K562 (cell line): ENCODE measurements around the gene ARMH1. TPM values are rescaled to one million over a fixed set of nuclear protein-coding genes. Genes with fewer than 3 reads are reported as not detected.

ENCODE experiments used
- ARHGAP35 ChIP-seq: fragments of 450-650 bp; IDR thresholded peaks from 2 replicates; pipeline ENCODE4 v1.6.1; 2018; ENCODE audit not compliant: partially characterized antibody
- ARID4B ChIP-seq: sonication (generic); formaldehyde crosslinking; IDR thresholded peaks from 2 replicates; pipeline ENCODE4 v1.8.0; 2022; ENCODE audit warnings: mild to moderate bottlenecking, missing genetic modification reagents
- CHAMP1 ChIP-seq: fragments of 450-650 bp; IDR thresholded peaks from 2 replicates; pipeline ENCODE4 v1.6.1; 2016; ENCODE audit warnings: mild to moderate bottlenecking
- CREBBP ChIP-seq: IDR thresholded peaks from one replicate; pipeline ENCODE4 v1.6.1; 2012; ENCODE audit warnings: low read depth, mild to moderate bottlenecking, control low read depth, inconsistent platforms, low read length
- EGR1 ChIP-seq: fragments of 450-650 bp; conservative IDR thresholded peaks from 2 replicates; pipeline ENCODE4 v1.6.1; 2017; ENCODE audit warnings: mild to moderate bottlenecking
- ETS1 ChIP-seq: conservative IDR thresholded peaks from 2 replicates; pipeline ENCODE4 v1.6.1; 2011; ENCODE audit warnings: low read depth, mild to moderate bottlenecking, low read length; ENCODE audit not compliant: control insufficient read depth
- SMAD3 ChIP-seq: fragments of 450-650 bp; formaldehyde crosslinking; conservative IDR thresholded peaks from 2 replicates; pipeline ENCODE4 v1.4.0; 2020; ENCODE audit warnings: mild to moderate bottlenecking
- STAG1 ChIP-seq: sonication (generic); formaldehyde crosslinking; IDR thresholded peaks from 2 replicates; pipeline ENCODE4 v1.5.0; 2020; ENCODE audit warnings: missing genetic modification reagents, borderline replicate concordance
- TBP ChIP-seq: optimal IDR thresholded peaks from 2 replicates; pipeline ENCODE3; 2011; ENCODE audit warnings: low read depth, low read length, improper control_type of control experiment
- THAP7 ChIP-seq: fragments of 250-450 bp; sonication (Bioruptor Pico); IDR thresholded peaks from 2 replicates; pipeline ENCODE4 v1.5.0; 2021
- ZBTB11 ChIP-seq, 3 experiments: fragments of 200-800 bp in 1 of 3; fragments of 250-450 bp in 1 of 3; fragments of 450-650 bp in 1 of 3; sonication (Bioruptor Pico) in 1 of 3; sonication (Bioruptor generic) in 1 of 3; formaldehyde crosslinking in 1 of 3; IDR thresholded peaks; 2 replicates each; pipeline versions ENCODE4 v1.6.1 to v1.8.0; 2016 to 2022; ENCODE audit warnings: mild to moderate bottlenecking in 2 of 3, missing genetic modification characterization in 2 of 3, missing compliant biosample characterization in 1 of 3, moderate library complexity in 1 of 3
- ZC3H8 ChIP-seq: fragments of 450-650 bp; IDR thresholded peaks from 2 replicates; pipeline ENCODE4 v1.6.1; 2017
- ZNF57 ChIP-seq: fragments of 450-650 bp; formaldehyde crosslinking; IDR thresholded peaks from 2 replicates; pipeline ENCODE4 v1.4.0; 2020; ENCODE audit warnings: mild to moderate bottlenecking, moderate library complexity
- polyA plus RNA-seq, 8 experiments: library from polyadenylated mRNA; depleted of rRNA in 4 of 8; stranded (reverse) in 5 of 8; unstranded in 3 of 8; fragments of >200 nt; fragmentation: Nextera tagmentation in 2 of 8; fragmentation: Illumina TruSeq in 1 of 8; extraction: Ambion mirVana in 2 of 8; extraction: Trizol in 1 of 8; gene quantifications; 2 replicates each; pipeline versions ENCODE4 v1.2.1 to v1.2.3, GENCODE V29; 2011 to 2014; ENCODE audit warnings: inconsistent platforms in 1 of 8, missing spikeins in 1 of 8
- total RNA-seq, 7 experiments: library from RNA; depleted of rRNA in 6 of 7; stranded (reverse); fragments of >200 nt in 6 of 7; fragmentation: Illumina TruSeq in 2 of 7; extraction: Trizol in 2 of 7; gene quantifications; 2 replicates each; pipeline versions ENCODE4 v1.2.1 to v1.2.3, GENCODE V29; 2011 to 2021; ENCODE audit warnings: low replicate concordance in 1 of 7

ARMH1 gene
- total and polyA plus RNA-seq, 9 of the 15 experiments (the other 6 are each of a cell fraction or from before 2014, with no cell fraction given), result 0.41 TPM; not detected in 8

GRCh38 chr1:44674113-44675000 is at the start of gene ARMH1, which contains the start of gene TMEM53 (continued):
- TF ChIP-seq CHAMP1 (no peak), STAG1 (CRISPR knock-in tag) (no peak), ZNF57 (CRISPR knock-in tag) (no peak), ZBTB11 (CRISPR knock-in tag; IDR thresholded peaks at IDR 0.05) (peak in 1 of 3 experiments; percentile 87; a peak in 2 of 6 replicates), SMAD3 (no peak), TBP (peak; percentile 48), ARID4B (CRISPR knock-in tag) (peak; percentile 70; the same call in 1 of the 2 replicates), EGR1 (peak; percentile 85), THAP7 (CRISPR knock-in tag) (no peak), CREBBP (no peak), ZC3H8 (no peak), ETS1 (0 out of 2 replicates have a peak, but pooled peaks have one; percentile 47), ARHGAP35 (no peak)
